Large intestine (tissue), 3 donors: ENCODE measurements around the gene AFF2. TPM values are rescaled to one million over a fixed set of nuclear protein-coding genes. Genes with fewer than 3 reads are reported as not detected.

ENCODE experiments used
- DNase-seq, 2 donors: peaks; one replicate each; pipeline versions ENCODE4 v3.0.0 to v3.0.0-alpha.2; 2013
- H3K27ac ChIP-seq: one replicate; pipeline ENCODE4 v1.5.1; 2013; ENCODE audit warnings: low read length
- H3K27me3 ChIP-seq: 2 replicates; pipeline ENCODE4 v1.6.1; 2013; ENCODE audit warnings: low read length; ENCODE audit not compliant: control insufficient read depth, insufficient read depth
- H3K36me3 ChIP-seq: 2 replicates; pipeline ENCODE4 v1.6.1; 2013; ENCODE audit warnings: low read length; ENCODE audit not compliant: control insufficient read depth, insufficient read depth
- H3K4me1 ChIP-seq: one replicate; pipeline ENCODE4 v1.6.1; 2013; ENCODE audit warnings: low read length; ENCODE audit not compliant: control insufficient read depth, insufficient read depth
- H3K4me3 ChIP-seq: one replicate; pipeline ENCODE4 v1.5.1; 2013; ENCODE audit warnings: low read length
- H3K9me3 ChIP-seq: one replicate; pipeline ENCODE4 v1.6.1; 2013; ENCODE audit warnings: mild to moderate bottlenecking, low read depth, low read length, moderate library complexity; ENCODE audit not compliant: control insufficient read depth
- WGBS: methylation state at CpG from one replicate; pipeline ENCODE4 v1.1.5; 2013; ENCODE audit warnings: low lambda C conversion rate; ENCODE audit not compliant: insufficient coverage; 5-methylcytosine and 5-hydroxymethylcytosine counted together
- polyA plus RNA-seq: library from polyadenylated mRNA; unstranded; fragments of 120-200 nt; gene quantifications from one replicate; pipeline ENCODE4 v1.2.1, GENCODE V29; 2013

The AFF2 gene
- polyA plus RNA-seq, 1 donor: 1.6 TPM

DNA sequence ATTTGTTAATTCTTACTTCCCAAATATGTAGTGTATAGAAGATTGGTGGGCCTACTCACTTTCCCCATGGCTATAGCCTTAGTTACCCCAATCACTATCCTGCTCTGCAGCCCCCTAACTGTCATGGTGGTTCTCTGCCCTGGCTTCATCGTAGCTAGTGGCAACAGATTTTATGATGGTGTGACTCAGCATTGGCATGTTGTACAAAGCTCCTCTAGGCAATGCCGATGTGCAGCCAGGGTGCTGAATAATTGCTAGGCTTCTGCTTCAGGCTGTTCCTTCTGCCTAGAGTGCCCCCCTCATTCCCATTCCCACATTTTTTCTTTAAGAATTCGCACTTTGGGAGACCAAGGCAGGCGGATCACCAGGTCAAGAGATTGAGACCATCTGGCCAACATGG, 35.2 kb downstream of the AFF2 start:
- H3K36me3 ChIP-seq: no peaks in the 10 kb centered on the region
- H3K27ac ChIP-seq: no peak overlapping the region
- no peaks in the 10 kb centered on the region for H3K4me1 ChIP-seq
- no peaks in the 10 kb centered on the region for H3K27me3 ChIP-seq
- no peak for DNase-seq
- H3K9me3 ChIP-seq: no peaks in the 10 kb centered on the region
- no CpG with 5 or more reads among the region's 4 CpGs for WGBS
- H3K4me3 ChIP-seq: no peak overlapping the region

DNA sequence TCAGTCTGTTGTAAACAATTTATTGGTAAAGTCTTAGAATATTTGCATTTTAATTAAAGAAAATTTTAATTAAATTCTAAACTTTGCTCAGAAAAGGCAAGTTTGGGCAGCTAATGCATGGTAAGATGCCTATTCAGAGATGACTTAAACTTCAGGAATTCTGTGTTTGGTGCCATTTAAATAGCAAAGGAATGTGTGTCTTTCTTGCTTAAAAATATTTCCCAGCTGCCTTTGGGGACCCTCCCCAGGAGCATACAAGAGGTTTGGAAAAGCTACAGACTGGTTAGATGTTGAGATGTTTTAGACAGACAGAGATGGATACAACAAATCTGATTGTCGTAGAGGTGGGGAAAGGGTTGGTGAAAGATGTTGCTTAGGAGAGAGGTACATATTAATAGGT, 36.5 kb downstream of the AFF2 start:
- no CpG with 5 or more reads among the region's 1 CpG for WGBS
- H3K4me3 ChIP-seq: no peak overlapping the region
- no peaks in the 10 kb centered on the region for H3K27me3 ChIP-seq
- H3K27ac ChIP-seq: no peak overlapping the region
- H3K9me3 ChIP-seq: no peaks in the 10 kb centered on the region
- H3K36me3 ChIP-seq: no peaks in the 10 kb centered on the region
- no peak for DNase-seq
- no peaks in the 10 kb centered on the region for H3K4me1 ChIP-seq

DNA sequence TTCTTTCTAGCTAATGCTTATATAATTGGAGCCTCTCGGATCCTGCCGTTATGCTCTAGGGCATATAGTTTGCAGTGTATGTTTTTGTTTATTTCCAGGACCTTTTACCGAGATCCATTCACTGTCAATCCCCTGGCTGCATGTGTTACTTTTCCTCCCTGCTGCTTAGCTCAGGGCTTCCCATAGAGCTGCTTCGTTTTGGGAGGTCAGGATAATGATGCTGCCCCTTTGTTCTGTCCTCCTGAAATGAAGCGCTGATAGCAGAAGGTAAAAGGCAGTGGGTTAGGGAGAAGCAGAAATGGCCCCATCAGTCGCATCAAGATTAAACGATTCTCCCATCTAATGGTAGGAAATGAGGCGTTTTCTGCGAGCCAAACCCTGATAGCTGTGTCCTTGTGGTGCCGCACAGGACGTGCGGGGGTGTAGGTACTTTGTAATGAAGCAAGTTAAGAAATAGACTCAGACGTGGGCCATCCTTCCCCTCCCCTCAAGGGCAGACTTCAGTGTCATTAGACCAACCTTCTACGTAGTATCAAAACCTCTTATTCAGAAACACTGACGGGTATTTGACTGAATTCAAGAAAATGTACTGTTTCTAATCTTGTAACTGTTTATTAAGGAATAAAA, 37.3 kb downstream of the AFF2 start:
- Histone ChIP-seq H3K4me1 (no peaks in the 10 kb centered on the region), H3K27ac (no peak overlapping the region), H3K27me3 (no peaks in the 10 kb centered on the region), H3K9me3 (no peaks in the 10 kb centered on the region), H3K4me3 (no peak overlapping the region), H3K36me3 (no peaks in the 10 kb centered on the region)
- no CpG with 5 or more reads among the region's 15 CpGs for WGBS
- DNase-seq: no peak

DNA sequence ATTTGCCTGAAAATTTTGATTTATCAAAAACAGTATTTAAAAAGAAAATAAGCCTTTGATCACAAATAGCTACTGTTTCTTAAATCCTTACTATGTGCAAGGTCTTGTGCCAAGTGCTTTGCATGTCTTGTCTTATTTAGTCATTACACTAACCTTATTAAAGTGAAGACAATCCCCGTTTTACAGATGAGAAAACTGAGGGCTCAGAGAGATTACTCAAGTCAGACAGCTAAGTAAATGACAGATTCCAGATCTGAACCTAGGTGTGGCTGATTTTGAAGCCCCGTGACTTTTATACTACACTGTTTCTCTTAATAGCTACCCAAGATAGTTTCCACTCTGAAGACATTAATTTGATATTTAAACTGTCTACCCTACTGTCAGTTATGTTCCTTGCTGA, 38.2 kb downstream of the AFF2 start:
- Histone ChIP-seq H3K9me3 (no peaks in the 10 kb centered on the region), H3K27me3 (no peaks in the 10 kb centered on the region), H3K4me3 (no peak overlapping the region), H3K36me3 (no peaks in the 10 kb centered on the region), H3K27ac (no peak overlapping the region), H3K4me1 (no peaks in the 10 kb centered on the region)
- DNase-seq: no peak
- no CpG with 5 or more reads among the region's 2 CpGs for WGBS

DNA sequence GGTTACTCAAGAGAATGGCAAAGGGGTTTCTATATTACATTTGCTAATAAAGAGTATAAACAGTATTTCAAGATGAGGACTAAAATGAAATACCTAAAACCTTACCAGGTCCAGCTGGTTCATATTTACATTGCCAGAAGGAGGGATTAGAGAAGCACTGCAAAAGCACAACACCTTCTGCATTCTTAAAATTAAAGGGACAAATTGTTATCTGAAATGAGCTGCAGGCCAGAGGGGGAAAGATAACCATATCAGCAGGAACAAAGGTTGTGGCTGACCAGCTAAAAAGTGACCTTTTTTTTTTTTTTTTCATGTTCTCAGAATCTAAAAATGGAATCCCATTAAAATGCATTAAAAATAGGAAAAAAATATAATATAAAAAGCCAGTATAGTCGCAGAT, 39.7 kb downstream of the AFF2 start:
- Histone ChIP-seq H3K4me1 (no peaks in the 10 kb centered on the region), H3K4me3 (no peak overlapping the region), H3K27ac (no peak overlapping the region), H3K9me3 (no peaks in the 10 kb centered on the region), H3K27me3 (no peaks in the 10 kb centered on the region), H3K36me3 (no peaks in the 10 kb centered on the region)
- DNase-seq: no peak
- 100% methylated on average over 1 of the region's 1 CpG for WGBS

DNA sequence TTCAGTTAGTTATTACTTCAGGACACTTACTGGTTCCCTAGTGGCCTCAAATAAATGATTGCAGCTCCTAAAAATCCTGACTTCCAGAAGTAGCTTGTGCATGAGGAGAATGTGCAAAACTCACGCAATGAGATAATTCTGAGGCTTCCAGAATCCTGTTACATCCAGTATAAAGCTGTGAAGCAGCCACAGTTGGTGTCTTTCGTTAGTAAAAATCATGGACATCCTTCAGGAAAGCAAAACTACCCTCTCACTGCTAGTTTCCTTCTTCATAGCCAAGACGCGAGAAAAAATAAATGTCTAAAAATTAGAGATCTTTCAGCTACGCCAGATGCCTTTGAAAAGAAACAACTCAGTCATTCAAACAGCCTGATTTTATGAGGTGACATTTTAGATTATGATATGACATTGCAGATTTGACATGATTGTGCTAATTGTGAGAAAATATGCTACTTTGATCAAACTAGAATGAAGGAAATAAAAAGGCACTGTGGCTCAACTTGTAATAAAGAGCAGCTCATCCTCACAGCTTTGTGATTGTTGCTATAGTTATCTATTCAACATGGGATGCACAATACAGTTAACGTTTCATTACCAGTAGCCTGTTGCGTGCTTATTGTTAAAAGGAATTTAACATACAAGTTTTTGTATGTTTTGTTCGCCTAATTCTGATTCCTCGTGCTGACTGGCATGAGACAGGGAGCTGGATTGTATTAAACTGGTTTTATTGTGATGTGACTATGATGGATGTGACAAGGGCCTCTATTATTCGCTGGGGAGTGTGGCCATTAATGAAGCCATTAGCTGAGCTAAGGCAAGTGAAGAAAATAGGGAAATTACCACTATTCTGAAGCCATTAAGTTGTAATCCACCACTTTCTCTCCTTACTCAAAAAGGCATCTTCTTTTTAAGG, 40.5 kb downstream of the AFF2 start:
- no peak overlapping the region for H3K4me3 ChIP-seq
- no peaks in the 10 kb centered on the region for H3K36me3 ChIP-seq
- no peaks in the 10 kb centered on the region for H3K27me3 ChIP-seq
- no peak overlapping the region for H3K27ac ChIP-seq
- no peak for DNase-seq
- no peaks in the 10 kb centered on the region for H3K9me3 ChIP-seq
- no peaks in the 10 kb centered on the region for H3K4me1 ChIP-seq
- WGBS: no CpG with 5 or more reads among the region's 10 CpGs

DNA sequence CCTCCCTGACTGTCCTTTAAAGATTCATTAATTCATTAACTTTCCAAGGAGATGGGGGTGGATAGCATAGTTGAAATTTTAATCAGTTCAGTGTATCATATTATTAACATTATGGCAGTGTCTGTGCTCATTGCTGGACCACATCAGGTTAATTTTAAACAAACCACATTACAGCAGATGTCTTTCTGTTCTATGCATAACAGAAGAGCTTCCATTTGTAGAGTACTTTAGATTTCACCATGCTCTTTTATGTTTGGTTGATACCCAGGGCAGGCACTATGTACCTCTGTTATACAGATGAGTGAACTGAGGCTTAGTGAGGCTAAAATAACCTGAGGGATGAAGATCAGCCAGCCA, 41.1 kb downstream of the AFF2 start:
- Histone ChIP-seq H3K27ac (no peak overlapping the region), H3K4me3 (no peak overlapping the region), H3K9me3 (no peaks in the 10 kb centered on the region), H3K27me3 (no peaks in the 10 kb centered on the region), H3K36me3 (no peaks in the 10 kb centered on the region), H3K4me1 (no peaks in the 10 kb centered on the region)
- DNase-seq: no peak

DNA sequence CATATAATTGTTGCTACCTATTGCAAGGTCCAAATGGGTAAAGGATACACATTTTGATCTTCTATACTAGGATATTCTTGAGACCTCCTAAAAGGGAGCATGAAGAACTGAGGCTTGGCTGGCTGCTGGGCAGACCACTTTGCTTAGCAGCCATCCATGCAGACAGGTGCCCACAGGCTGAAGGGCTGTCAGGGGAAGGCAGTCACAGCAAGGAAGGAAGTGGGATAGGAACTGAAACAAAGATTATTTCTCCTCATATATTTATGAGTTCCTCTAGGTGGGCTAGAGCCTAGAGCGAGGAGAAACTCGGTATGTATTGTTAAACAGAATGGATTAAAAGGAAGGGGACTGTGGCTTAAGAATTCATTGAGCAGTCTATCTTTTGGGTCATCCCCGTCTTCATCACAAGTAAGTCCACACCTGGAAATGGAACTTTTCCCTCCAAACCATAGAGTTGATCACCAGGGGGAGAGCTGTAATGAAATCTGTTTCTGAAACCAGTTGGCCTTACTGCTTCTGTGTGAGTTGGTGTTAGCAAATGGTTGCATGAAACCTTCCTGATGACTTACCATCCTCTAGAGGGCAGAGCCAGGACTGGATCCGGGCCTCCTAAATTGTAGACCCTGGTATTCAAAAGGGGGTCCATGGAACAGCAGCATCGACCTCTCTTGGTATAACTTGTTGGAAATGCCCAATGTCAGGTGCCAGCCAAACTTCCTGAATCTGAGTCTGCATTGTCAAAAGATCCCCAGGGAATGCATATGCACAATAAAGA, 42.3 kb downstream of the AFF2 start:
- H3K4me3 ChIP-seq: no peak overlapping the region
- no peaks in the 10 kb centered on the region for H3K36me3 ChIP-seq
- no peaks in the 10 kb centered on the region for H3K27me3 ChIP-seq
- DNase-seq: no peak
- no CpG with 5 or more reads among the region's 5 CpGs for WGBS
- H3K27ac ChIP-seq: no peak overlapping the region
- H3K4me1 ChIP-seq: no peaks in the 10 kb centered on the region
- H3K9me3 ChIP-seq: no peaks in the 10 kb centered on the region

DNA sequence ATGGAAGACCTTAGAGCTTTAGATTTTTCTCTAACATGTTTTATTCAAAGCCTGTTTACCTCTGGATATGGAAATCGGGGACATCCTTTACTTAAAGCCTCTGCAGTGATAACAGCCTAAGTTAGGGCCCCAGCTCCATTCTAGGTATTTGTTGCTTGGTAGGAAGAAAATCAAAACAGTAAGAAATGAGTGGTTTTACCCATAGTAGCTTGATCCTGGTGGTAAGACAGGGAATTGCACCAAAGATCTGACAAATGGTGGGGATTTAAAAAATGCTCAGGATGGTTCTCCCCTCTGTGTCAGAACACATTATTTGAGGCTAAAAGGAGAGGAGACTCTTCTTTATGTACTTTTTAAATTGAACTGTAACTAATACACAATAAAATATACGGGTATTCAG, 52.4 kb downstream of the AFF2 start:
- no CpG with 5 or more reads among the region's 2 CpGs for WGBS

DNA sequence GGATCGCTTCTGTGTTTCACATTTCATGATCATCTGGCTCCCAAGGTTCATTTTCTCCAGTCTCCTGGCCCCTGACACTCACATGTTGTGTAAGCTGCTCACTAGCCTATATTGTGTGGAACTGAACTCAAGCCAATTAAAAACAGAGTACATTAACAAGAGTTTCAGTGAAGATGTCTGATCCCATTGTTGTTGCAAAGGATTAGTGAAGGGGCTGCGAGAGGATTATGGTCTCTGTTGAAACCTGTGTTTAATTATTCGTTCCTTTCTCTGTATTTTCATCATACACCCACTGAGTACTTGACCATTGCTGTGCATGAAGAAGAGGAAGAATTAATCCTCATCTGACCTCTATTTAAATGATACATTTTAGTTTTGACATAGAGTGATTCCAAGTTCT, 54.7 kb downstream of the AFF2 start:
- Histone ChIP-seq H3K27ac (no peak overlapping the region), H3K27me3 (no peaks in the 10 kb centered on the region), H3K36me3 (no peaks in the 10 kb centered on the region), H3K4me3 (no peak overlapping the region), H3K9me3 (no peaks in the 10 kb centered on the region), H3K4me1 (no peaks in the 10 kb centered on the region)
- WGBS: no CpG with 5 or more reads among the region's 3 CpGs
- DNase-seq: no peak

More for the DNA sequence above, 52.4 kb downstream of the AFF2 start:
- H3K4me3 ChIP-seq: no peak overlapping the region
- no peaks in the 10 kb centered on the region for H3K27me3 ChIP-seq
- H3K4me1 ChIP-seq: no peaks in the 10 kb centered on the region
- H3K36me3 ChIP-seq: no peaks in the 10 kb centered on the region
- DNase-seq: no peak
- H3K27ac ChIP-seq: no peak overlapping the region
- no peaks in the 10 kb centered on the region for H3K9me3 ChIP-seq
